ENCODE measurements around the gene FGF14.

Gene FGF14

DNA sequence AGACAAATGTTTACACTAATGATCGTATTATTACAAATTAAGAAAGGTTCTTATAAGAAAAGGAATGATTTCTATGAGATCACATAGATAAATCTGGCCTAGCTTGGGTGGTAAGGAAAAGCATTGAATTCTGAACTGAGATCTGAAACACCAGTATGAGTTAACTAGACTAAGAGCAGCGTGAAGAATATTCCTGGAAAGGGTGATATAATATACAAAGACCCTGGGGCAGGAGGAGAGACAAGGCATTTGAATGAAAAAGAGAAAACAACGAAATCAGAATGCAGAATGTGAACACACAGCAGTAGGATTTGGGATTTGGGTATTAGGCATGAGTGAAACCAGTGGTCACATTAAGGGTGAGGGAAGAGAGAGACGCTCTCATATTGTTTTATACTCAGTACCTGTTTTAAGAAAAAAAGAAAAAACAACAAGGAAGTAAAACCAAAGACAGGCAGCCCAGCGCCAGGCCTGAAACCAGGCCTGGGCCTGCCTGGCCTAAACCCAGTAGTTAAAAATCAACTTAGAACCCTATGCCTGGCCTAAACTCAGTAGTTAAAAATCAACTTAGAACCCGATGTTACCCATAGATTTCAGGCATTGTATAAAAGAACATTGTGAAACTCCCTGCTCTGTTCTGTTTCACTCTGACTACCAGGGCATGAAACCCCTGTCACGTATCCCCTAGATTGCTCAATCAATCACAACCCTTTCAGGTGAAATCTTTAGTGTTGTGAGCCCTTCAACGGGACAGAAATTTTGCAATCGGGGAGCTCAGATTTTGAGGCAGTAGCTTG, 662.3 kb downstream of the FGF14 start:
- Histone ChIP-seq H3K27ac (ENCODE audit: low read depth, low read length) (no peak overlapping the region), H3K9me3 (ENCODE audit: control insufficient read depth, insufficient read depth, low read length) (no peaks in the 10 kb centered on the region), H3K4me2 (ENCODE audit: low read length) (no peak overlapping the region), H3K27me3 (ENCODE audit: control insufficient read depth, low read length) (peaks cover 4% of the 10 kb centered on the region; the same call in 1 of the 2 replicates), H3K79me2 (ENCODE audit: control insufficient read depth, low read length) (no peaks in the 10 kb centered on the region), H3K36me3 (ENCODE audit: control insufficient read depth, low read length) (no peaks in the 10 kb centered on the region), H4K20me1 (ENCODE audit: control insufficient read depth, insufficient read depth, low read depth, low read length) (no peaks in the 10 kb centered on the region), H3K9me2 (replicated peaks; ENCODE audit: control insufficient read depth, low read length) (no peaks in the 10 kb centered on the region), H3K4me1 (ENCODE audit: control insufficient read depth, low read length) (no peaks in the 10 kb centered on the region), H3F3A (ENCODE audit: control insufficient read depth, insufficient read depth) (no peaks in the 10 kb centered on the region), H3K4me3 (ENCODE audit: low read length) (no peak overlapping the region)
- no peak for TF ChIP-seq EZH2phosphoT487 (IDR thresholded peaks at IDR 0.05; ENCODE audit: borderline replicate concordance, low read length)
- TF ChIP-seq, protein P1, sequence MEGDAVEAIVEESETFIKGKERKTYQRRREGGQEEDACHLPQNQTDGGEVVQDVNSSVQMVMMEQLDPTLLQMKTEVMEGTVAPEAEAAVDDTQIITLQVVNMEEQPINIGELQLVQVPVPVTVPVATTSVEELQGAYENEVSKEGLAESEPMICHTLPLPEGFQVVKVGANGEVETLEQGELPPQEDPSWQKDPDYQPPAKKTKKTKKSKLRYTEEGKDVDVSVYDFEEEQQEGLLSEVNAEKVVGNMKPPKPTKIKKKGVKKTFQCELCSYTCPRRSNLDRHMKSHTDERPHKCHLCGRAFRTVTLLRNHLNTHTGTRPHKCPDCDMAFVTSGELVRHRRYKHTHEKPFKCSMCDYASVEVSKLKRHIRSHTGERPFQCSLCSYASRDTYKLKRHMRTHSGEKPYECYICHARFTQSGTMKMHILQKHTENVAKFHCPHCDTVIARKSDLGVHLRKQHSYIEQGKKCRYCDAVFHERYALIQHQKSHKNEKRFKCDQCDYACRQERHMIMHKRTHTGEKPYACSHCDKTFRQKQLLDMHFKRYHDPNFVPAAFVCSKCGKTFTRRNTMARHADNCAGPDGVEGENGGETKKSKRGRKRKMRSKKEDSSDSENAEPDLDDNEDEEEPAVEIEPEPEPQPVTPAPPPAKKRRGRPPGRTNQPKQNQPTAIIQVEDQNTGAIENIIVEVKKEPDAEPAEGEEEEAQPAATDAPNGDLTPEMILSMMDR (IDR thresholded peaks at IDR 0.05; ENCODE audit: low read depth, low read length, poor library complexity, severe bottlenecking): no peak

DNA sequence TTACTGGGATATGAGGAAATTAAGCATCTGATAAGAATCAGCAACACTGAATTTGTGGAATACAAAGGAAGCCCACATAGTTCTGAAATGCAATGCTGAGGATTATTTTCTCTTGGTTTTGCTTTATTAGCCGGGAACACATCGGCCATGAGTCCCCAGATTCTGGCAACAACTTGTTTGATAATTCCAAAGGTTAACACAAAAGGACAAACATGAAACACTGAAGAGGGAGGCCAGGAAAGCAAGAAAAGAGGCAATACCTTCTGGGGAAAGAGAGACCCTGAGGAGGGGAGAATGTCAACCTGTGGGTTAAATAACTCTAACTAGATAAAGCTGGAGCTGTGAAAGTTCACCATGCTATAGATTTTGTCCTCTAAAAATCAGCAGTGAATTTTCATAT, 663.5 kb downstream of the FGF14 start:
- no peaks in the 10 kb centered on the region for H3K79me2 ChIP-seq (ENCODE audit: control insufficient read depth, low read length)
- H3K4me3 ChIP-seq (ENCODE audit: low read length): no peak overlapping the region
- H3K4me1 ChIP-seq (ENCODE audit: control insufficient read depth, low read length): no peaks in the 10 kb centered on the region
- TF ChIP-seq EZH2phosphoT487 (IDR thresholded peaks at IDR 0.05; ENCODE audit: borderline replicate concordance, low read length): no peak
- TF ChIP-seq, protein P1 (IDR thresholded peaks at IDR 0.05; ENCODE audit: low read depth, low read length, poor library complexity, severe bottlenecking): no peak
- H3K9me2 ChIP-seq (replicated peaks; ENCODE audit: control insufficient read depth, low read length): no peaks in the 10 kb centered on the region
- H3K27ac ChIP-seq (ENCODE audit: low read depth, low read length): no peak overlapping the region
- no peak overlapping the region for H3K4me2 ChIP-seq (ENCODE audit: low read length)
- no peaks in the 10 kb centered on the region for H3K9me3 ChIP-seq (ENCODE audit: control insufficient read depth, insufficient read depth, low read length)
- no peaks in the 10 kb centered on the region for H3F3A ChIP-seq (ENCODE audit: control insufficient read depth, insufficient read depth)
- H3K27me3 ChIP-seq (ENCODE audit: control insufficient read depth, low read length): no peaks in the 10 kb centered on the region
- H4K20me1 ChIP-seq (ENCODE audit: control insufficient read depth, insufficient read depth, low read depth, low read length): no peaks in the 10 kb centered on the region
- H3K36me3 ChIP-seq (ENCODE audit: control insufficient read depth, low read length): no peaks in the 10 kb centered on the region

DNA sequence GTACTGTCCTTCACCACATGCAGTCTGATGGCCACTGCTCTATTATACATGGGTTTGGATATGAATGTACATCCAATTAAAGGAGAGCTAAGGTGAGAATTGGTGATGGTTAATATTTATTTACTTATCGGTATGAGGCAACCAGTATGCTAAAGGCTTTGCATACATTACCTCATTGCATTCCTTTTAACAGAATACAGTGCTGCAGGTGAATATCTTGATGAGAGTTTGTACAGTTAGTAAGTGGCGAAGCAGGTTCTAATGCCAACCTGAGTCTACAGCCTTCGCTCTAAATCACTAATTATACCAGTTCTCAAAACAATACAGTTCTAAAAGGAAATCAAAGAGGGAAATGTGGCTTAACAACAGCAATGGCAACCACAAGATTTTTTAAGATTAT, 665.3 kb downstream of the FGF14 start:
- no peak for TF ChIP-seq EZH2phosphoT487 (IDR thresholded peaks at IDR 0.05; ENCODE audit: borderline replicate concordance, low read length)
- TF ChIP-seq, protein P1 (IDR thresholded peaks at IDR 0.05; ENCODE audit: low read depth, low read length, poor library complexity, severe bottlenecking): no peak
- no peaks in the 10 kb centered on the region for H3K36me3 ChIP-seq (ENCODE audit: control insufficient read depth, low read length)
- H3K27me3 ChIP-seq (ENCODE audit: control insufficient read depth, low read length): no peaks in the 10 kb centered on the region
- H3K79me2 ChIP-seq (ENCODE audit: control insufficient read depth, low read length): no peaks in the 10 kb centered on the region
- no peak overlapping the region for H3K4me2 ChIP-seq (ENCODE audit: low read length)
- no peaks in the 10 kb centered on the region for H3K9me3 ChIP-seq (ENCODE audit: control insufficient read depth, insufficient read depth, low read length)
- no peaks in the 10 kb centered on the region for H3K4me1 ChIP-seq (ENCODE audit: control insufficient read depth, low read length)
- no peaks in the 10 kb centered on the region for H3K9me2 ChIP-seq (replicated peaks; ENCODE audit: control insufficient read depth, low read length)
- no peaks in the 10 kb centered on the region for H3F3A ChIP-seq (ENCODE audit: control insufficient read depth, insufficient read depth)
- no peak overlapping the region for H3K4me3 ChIP-seq (ENCODE audit: low read length)
- no peaks in the 10 kb centered on the region for H4K20me1 ChIP-seq (ENCODE audit: control insufficient read depth, insufficient read depth, low read depth, low read length)
- no peak overlapping the region for H3K27ac ChIP-seq (ENCODE audit: low read depth, low read length)

Data from DOHH2 (cell line).